Body of pancreas (tissue), 4 donors: ENCODE measurements around the gene NGFR. TPM values are rescaled to one million over a fixed set of nuclear protein-coding genes. Genes with fewer than 3 reads are reported as not detected.
A peak's percentile ranks its signal among the peaks of the same experiment; 100 is the strongest.

Experiments
- ATAC-seq: fragments of 150-250 bp; one replicate; pipeline ENCODE4 v1.9.1; 2016
- DNase-seq, 4 donors: peaks; one replicate each; pipeline ENCODE4 v3.0.0-alpha.2; 2019
- H3K27ac ChIP-seq, 4 donors: fragments of 200-600 bp; sonication (generic); 1 replicate in 3 of 4; 2 replicates in 1 of 4; pipeline versions ENCODE4 v1.5.1 to v1.6.1; 2016 to 2019; ENCODE audit warnings: mild to moderate bottlenecking in 1 of 4, mixed read lengths in 1 of 4, moderate library complexity in 1 of 4
- H3K27me3 ChIP-seq, 2 donors: fragments of 200-600 bp; sonication (generic); one replicate each; pipeline ENCODE4 v1.6.0; 2016; ENCODE audit warnings: mild to moderate bottlenecking in 1 of 2
- H3K36me3 ChIP-seq, 2 donors: fragments of 200-600 bp; sonication (generic); replicated peaks in 1 of 2; 2 replicates each; pipeline ENCODE4 v1.5.1; 2016; ENCODE audit warnings: low read depth in 2 of 2; ENCODE audit not compliant: insufficient read depth in 1 of 2
- H3K4me1 ChIP-seq: fragments of 200-600 bp; sonication (generic); one replicate; pipeline ENCODE4 v1.6.0; 2016
- H3K4me3 ChIP-seq, 2 donors: fragments of 200-600 bp; sonication (generic); 1 replicate in 1 of 2; 2 replicates in 1 of 2; pipeline ENCODE4 v1.5.1; 2016 to 2019
- H3K9me3 ChIP-seq, 3 donors: fragments of 200-600 bp; sonication (generic); 1 replicate in 2 of 3; 2 replicates in 1 of 3; pipeline ENCODE4 v1.5.1; 2016
- POLR2A ChIP-seq, 3 donors: fragments of 450-650 bp; IDR thresholded peaks; one replicate each; pipeline ENCODE4 v1.6.1; 2016; ENCODE audit warnings: antibody characterized with exemption in 3 of 3, mild to moderate bottlenecking in 2 of 3
- WGBS, 2 donors: methylation state at CpG; one replicate each; pipeline ENCODE4 v1.1.5; 2017; 5-methylcytosine and 5-hydroxymethylcytosine counted together
- intact Hi-C: fragments of 100-400 bp; cut with DNase I; formaldehyde crosslinking; loops from one replicate; pipeline ENCODE4 v1.15.1; 2023
- total RNA-seq, 2 donors: library from RNA; depleted of rRNA; stranded (reverse); fragments of >200 nt; gene quantifications; one replicate each; pipeline ENCODE4 v1.1.0, GENCODE V29; 2016
- TF ChIP-seq, protein P1 (sequence below), 7 experiments: fragments of 450-650 bp in 4 of 7; fragments of 200-600 bp in 3 of 7; sonication (generic) in 3 of 7; IDR thresholded peaks; one replicate each; pipeline ENCODE4 v1.5.1; 2016 to 2019; ENCODE audit warnings: antibody characterized with exemption in 7 of 7

Gene NGFR
- total RNA-seq, 2 donors from 2014 or later = 10.1 to 27.7 TPM

DNA sequence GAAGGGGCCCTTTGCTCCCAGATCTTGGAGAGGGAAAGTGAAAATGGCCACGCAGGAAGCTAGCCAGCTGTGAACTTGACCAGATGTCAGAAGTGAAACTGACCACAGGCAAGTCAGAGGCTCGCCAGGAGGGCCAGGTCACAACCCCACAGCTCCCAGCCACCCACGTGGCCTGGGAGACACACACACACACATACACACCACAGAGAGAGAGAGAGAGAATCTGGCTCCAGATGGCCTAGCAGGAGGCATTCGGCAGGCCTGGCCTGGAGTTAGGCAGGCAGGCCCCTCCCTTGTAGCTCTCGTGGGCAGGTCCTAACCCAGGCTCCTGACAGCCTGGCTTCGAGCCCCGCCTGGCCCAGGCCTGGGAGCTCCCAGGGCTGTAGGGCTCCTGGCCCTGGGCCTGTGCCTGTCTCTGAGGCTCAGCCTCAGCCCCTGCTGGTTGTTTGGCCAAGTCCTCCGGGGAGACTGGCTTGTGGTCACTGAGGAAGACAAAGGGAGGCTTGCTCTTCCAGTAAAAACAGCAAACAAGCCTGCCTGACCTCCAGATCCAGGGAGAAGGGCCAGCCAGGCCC is 20.2 kb downstream of the NGFR start:
- intact Hi-C loops = no loop called here
- ATAC-seq (peak; percentile 94), DNase-seq (peak; percentile 81 to 93 (median 91))
- Histone ChIP-seq H3K27ac (peak overlapping the region; percentile 40 to 73 (median 63)), H3K9me3 (no peaks in the 10 kb centered on the region), H3K27me3 (no peaks in the 10 kb centered on the region), H3K36me3 (no peaks in the 10 kb centered on the region), H3K4me1 (peaks cover 19% of the 10 kb centered on the region), H3K4me3 (no peak overlapping the region)
- TF ChIP-seq POLR2A (IDR thresholded peaks at IDR 0.05) = peak in 2 of 3 donors; percentile 25 to 41
- TF ChIP-seq, protein P1, sequence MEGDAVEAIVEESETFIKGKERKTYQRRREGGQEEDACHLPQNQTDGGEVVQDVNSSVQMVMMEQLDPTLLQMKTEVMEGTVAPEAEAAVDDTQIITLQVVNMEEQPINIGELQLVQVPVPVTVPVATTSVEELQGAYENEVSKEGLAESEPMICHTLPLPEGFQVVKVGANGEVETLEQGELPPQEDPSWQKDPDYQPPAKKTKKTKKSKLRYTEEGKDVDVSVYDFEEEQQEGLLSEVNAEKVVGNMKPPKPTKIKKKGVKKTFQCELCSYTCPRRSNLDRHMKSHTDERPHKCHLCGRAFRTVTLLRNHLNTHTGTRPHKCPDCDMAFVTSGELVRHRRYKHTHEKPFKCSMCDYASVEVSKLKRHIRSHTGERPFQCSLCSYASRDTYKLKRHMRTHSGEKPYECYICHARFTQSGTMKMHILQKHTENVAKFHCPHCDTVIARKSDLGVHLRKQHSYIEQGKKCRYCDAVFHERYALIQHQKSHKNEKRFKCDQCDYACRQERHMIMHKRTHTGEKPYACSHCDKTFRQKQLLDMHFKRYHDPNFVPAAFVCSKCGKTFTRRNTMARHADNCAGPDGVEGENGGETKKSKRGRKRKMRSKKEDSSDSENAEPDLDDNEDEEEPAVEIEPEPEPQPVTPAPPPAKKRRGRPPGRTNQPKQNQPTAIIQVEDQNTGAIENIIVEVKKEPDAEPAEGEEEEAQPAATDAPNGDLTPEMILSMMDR (IDR thresholded peaks at IDR 0.05) = peak in 4 of 7 experiments; percentile 31 to 44 (median 40)
- 11 to 14% methylated on average over 4 to 8 of the region's 8 CpGs for WGBS, 2 donors

DNA sequence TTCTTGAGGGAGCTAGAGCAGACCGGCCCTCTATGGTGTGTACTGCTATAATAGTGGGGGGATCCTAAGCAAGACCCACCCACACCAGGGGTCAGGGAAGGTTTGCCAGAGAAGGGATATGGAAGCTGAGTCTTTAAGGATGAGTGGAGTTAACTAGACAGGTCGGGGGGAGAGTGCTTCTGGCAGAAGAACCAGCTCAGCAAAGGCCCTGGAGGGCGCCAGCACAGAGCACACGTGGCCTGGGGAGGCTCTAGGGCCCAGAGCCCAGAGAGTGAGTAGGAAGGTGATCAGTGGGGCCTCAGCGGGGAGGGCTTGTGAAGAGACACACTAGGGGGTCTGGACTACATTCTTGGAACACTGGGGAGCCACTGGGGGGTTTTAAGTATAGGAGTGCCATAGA is 21.1 kb downstream of the NGFR start:
- ATAC-seq = no peak
- no peaks in the 10 kb centered on the region for H3K27me3 ChIP-seq
- TF ChIP-seq, protein P1 (IDR thresholded peaks at IDR 0.05) = no peak
- no peak for TF ChIP-seq POLR2A (IDR thresholded peaks at IDR 0.05)
- H3K27ac ChIP-seq = peak overlapping the region in 3 of 4 donors; percentile 60 to 73 (median 66)
- H3K4me1 ChIP-seq = peaks cover 19% of the 10 kb centered on the region
- no peaks in the 10 kb centered on the region for H3K9me3 ChIP-seq
- no peaks in the 10 kb centered on the region for H3K36me3 ChIP-seq
- intact Hi-C loops = no loop called here
- WGBS, 2 donors = 76 to 85% methylated on average over 5 of the region's 5 CpGs
- DNase-seq = no peak
- H3K4me3 ChIP-seq = no peak overlapping the region

DNA sequence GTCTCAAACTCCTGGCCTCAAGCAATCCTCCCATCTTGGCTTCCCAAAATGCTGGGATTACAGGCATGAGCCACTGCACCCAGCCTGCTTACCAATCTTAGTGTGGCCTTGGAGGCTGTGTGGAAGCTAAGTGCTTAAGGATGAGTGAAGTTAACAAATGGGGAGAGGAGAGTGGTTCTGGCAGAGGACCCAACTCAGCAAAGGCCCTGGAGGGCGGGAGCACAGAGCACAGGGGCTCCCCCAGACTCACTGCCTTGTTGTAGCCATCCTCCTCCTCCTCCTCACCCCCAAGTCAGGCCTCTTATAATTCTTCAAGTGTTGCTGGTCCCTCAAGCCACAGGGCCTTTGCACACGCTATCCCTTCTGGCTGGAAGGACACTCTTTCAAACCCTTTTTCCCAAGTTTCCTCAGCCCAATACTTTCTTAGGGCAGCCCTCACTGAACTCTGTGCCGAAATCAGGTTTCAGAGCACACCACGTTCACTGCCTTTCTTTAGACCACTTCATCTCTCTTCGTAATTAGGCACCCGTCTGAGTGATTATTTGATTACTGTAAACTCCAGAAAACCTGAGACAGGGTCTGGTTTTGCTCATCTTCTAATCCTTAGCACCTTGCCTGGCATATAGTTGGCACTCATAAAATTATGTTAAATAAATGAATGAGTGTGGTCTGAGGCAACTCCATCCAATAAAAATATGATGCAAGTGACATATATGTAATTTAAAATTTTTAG is 23.4 kb downstream of the NGFR start:
- intact Hi-C loops = no loop called here
- TF ChIP-seq, protein P1 (IDR thresholded peaks at IDR 0.05) = no peak
- no peak for TF ChIP-seq POLR2A (IDR thresholded peaks at IDR 0.05)
- 85 to 94% methylated on average over 6 of the region's 6 CpGs for WGBS, 2 donors
- no peak for DNase-seq
- no peak overlapping the region for H3K27ac ChIP-seq
- no peaks in the 10 kb centered on the region for H3K36me3 ChIP-seq
- no peak overlapping the region for H3K4me3 ChIP-seq
- no peaks in the 10 kb centered on the region for H3K27me3 ChIP-seq
- ATAC-seq = no peak
- H3K4me1 ChIP-seq = peaks cover 19% of the 10 kb centered on the region
- H3K9me3 ChIP-seq = no peaks in the 10 kb centered on the region

DNA sequence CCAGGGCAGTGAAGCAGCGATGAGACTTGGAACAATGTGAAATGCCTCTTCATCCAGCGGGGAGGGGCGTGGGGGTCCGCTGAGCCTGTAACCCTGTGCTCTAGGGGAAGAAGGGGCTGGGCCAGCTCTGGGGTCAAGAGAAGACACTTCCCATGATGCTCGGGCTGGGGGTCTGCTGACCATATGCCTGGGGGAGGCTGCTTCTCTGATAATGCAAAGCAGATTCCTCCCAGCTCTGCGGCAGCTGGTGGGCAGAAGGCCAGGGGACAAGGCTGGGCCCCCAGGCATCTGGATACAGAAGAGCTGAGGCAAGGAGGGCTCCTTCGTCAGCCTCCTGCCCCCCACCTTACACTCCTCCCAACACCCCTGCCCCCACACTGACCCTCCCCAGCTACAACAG is 24.7 kb downstream of the NGFR start:
- TF ChIP-seq, protein P1 (IDR thresholded peaks at IDR 0.05) = no peak
- no peak for TF ChIP-seq POLR2A (IDR thresholded peaks at IDR 0.05)
- ATAC-seq = no peak
- no peak overlapping the region for H3K4me3 ChIP-seq
- no peak overlapping the region for H3K27ac ChIP-seq
- H3K27me3 ChIP-seq = no peaks in the 10 kb centered on the region
- no peaks in the 10 kb centered on the region for H3K36me3 ChIP-seq
- 77 to 80% methylated on average over 5 to 7 of the region's 7 CpGs for WGBS, 2 donors
- DNase-seq = no peak
- H3K4me1 ChIP-seq = peaks cover 15% of the 10 kb centered on the region
- intact Hi-C loops = no loop called here
- no peaks in the 10 kb centered on the region for H3K9me3 ChIP-seq
